Measurements from ENCODE around the gene TTBK1.

Gene TTBK1

DNA sequence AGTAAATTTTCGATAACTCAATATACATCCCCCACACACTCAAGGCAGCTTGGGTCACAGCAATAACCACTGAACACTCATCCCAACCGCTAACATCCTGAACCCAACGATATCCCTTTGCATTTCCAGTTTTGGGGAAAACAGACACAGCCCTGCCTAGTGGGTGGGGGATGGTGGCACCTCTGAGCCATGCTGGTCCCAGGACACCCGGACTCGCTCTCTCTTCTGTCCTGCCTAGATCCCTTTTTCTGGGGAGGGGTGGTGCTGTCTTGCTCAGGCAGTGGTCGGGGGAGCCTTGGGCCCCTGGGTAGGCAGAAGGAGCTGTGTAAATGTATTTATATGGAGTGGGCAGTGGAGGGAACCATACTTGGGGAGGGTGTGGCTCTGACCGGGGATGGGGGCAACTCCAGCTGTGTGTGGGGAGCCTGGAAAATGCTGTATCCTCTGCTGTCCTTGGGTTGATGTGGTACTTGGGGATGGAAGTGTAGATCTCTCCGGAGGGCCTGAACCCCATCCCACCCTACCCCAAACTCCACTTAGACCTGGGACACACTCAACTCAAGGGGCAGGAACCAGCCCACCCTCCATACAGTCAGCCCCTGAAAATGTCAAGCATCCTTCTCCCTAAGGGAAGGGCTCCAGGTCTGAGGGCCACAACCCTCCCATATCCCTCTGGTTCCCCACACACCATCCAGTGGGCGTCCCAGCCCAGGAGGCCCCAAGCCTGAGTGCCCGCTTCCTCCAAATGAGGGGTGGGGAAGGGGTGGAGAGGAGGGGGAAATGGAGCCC, 31.0 kb downstream of the TTBK1 start:
- DNase-seq (ENCODE audit: insufficient read length, low spot score) = no peak
- TF ChIP-seq POLR2A (IDR thresholded peaks at IDR 0.05; ENCODE audit: low read depth, low read length) (no peak), TAF1 (IDR thresholded peaks at IDR 0.05; ENCODE audit: low read depth, low read length) (no peak), SPI1 (IDR thresholded peaks at IDR 0.05; ENCODE audit: low read depth, low read length) (no peak), POU2F2 (IDR thresholded peaks at IDR 0.05; ENCODE audit: low read depth, low read length) (no peak), POLR2AphosphoS5 (IDR thresholded peaks at IDR 0.05; ENCODE audit: low read depth, low read length) (no peak), PAX5 (IDR thresholded peaks at IDR 0.05; ENCODE audit: insufficient read depth, low read length, severe bottlenecking) (no peak)
- no peak for FAIRE-seq

DNA sequence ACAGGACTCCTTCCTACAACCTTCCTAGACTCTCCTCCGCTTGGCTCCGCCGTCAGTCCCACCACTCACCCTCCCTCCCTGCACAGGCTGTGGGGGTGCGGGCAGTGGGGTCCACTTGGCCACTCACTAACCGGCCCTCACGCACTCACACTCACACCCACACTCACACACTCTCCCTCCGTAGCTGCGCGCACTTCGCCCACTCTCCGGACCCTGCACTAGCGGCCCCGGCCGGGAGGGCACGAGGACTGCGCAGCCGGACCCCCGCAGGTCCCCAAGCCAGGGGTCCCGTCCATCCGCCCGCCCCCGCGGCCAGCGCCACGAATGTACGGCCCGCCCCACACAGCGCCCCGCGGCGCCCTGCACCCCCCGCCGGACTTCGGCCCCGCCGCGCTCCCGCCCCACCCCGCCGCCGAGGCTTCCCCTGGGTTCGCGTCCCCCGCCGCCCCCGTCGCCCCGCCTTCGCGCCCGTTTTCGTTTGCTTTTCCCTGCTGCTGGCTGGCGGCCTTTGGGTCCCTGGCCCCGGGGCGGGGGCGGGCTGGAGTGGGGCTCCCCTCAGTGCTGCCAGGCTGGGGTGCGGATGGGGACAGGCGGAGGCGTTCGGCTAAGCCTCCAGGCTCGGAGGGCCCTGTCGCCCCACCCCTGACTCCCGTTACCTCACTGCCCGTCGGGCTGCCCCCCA, 31.8 kb downstream of the TTBK1 start:
- peak; percentile 77 for FAIRE-seq
- no peak for TF ChIP-seq PAX5 (IDR thresholded peaks at IDR 0.05; ENCODE audit: insufficient read depth, low read length, severe bottlenecking)
- TF ChIP-seq SPI1 (IDR thresholded peaks at IDR 0.05; ENCODE audit: low read depth, low read length) = no peak
- TF ChIP-seq POU2F2 (IDR thresholded peaks at IDR 0.05; ENCODE audit: low read depth, low read length) = no peak
- TF ChIP-seq TAF1 (IDR thresholded peaks at IDR 0.05; ENCODE audit: low read depth, low read length) = no peak
- TF ChIP-seq POLR2AphosphoS5 (IDR thresholded peaks at IDR 0.05; ENCODE audit: low read depth, low read length) = no peak
- TF ChIP-seq POLR2A (IDR thresholded peaks at IDR 0.05; ENCODE audit: low read depth, low read length) = no peak
- peak; percentile 62 for DNase-seq (ENCODE audit: insufficient read length, low spot score)

DNA sequence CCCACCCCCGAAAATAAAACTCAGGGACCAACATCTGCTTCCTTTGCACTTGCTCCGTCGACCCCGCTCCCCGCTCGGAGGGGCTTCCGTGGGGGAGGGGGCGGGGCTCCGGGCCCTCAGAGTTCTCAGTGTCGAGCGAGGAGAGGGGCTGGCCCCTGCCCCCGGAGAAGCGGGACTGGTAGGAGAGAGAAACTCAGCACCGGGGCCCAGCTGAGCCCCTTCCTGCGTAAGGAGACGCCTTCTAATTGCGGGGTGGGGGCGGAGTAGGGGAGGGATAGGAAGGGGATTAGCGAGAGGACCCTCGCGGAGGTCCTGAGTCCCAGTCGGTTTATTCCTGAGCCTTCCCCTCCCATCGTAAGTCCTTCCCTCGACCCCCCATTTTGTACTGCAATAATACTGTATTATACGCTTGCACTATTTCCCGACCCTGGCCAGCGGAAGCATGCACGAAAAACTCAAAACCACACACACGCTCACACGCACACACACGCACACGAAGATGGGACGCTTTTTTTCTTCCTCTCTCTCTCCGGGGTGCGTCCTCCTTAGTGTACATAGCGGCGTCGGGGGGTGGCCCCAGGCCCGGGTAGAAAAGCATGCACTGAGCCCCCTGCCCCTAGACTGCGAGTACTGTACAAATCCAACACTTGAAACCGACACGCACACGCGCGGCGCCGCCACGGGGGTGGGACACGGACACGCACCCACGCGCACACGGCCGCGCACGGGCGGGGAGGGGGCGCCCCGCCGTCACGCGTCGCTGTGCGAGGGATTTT, 32.7 kb downstream of the TTBK1 start:
- FAIRE-seq (peak; percentile 66), DNase-seq (ENCODE audit: insufficient read length, low spot score) (no peak)
- TF ChIP-seq PAX5 (IDR thresholded peaks at IDR 0.05; ENCODE audit: insufficient read depth, low read length, severe bottlenecking) = peak; percentile 24
- no peak for TF ChIP-seq TAF1 (IDR thresholded peaks at IDR 0.05; ENCODE audit: low read depth, low read length)

DNA sequence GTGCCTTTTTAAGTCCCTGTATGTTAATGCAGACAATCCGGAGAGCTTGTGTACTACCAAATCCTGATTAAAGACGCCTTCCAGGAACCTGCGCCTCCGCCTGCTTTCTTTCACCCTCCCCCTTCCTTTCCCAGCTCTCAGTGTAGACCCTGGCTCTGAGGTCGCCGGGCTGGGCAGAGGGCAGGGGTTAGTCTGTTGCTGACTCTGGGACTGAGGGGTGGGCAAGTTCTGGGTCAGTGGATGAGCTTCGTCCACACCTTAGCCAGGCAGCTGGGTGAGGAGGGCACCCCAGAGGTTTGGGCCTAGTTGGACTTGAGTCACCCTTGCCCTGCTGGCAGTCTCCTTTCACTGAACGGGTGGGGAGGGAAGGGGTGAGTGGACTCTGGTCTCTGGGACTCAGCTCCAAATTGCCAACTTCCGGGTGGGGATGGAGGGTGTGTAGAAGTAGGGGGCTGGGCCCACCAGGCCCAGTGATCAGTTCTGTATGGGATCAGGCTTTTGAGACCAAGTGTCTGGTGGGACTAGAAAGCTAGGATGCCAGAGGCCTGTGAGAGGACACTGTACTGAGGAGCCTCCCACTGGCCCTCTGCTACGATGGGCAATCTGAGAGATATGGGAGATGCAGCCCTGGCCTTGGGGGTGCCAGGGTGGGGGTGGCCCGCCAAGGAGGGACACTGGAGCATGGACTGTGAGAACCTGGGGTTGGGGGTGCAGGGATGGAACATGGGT, 33.5 kb downstream of the TTBK1 start:
- TF ChIP-seq TAF1 (IDR thresholded peaks at IDR 0.05; ENCODE audit: low read depth, low read length) (no peak), PAX5 (IDR thresholded peaks at IDR 0.05; ENCODE audit: insufficient read depth, low read length, severe bottlenecking) (no peak), POU2F2 (IDR thresholded peaks at IDR 0.05; ENCODE audit: low read depth, low read length) (no peak), POLR2A (IDR thresholded peaks at IDR 0.05; ENCODE audit: low read depth, low read length) (no peak), SPI1 (IDR thresholded peaks at IDR 0.05; ENCODE audit: low read depth, low read length) (no peak), POLR2AphosphoS5 (IDR thresholded peaks at IDR 0.05; ENCODE audit: low read depth, low read length) (no peak)
- DNase-seq (ENCODE audit: insufficient read length, low spot score) (no peak), FAIRE-seq (peak; percentile 28)

DNA sequence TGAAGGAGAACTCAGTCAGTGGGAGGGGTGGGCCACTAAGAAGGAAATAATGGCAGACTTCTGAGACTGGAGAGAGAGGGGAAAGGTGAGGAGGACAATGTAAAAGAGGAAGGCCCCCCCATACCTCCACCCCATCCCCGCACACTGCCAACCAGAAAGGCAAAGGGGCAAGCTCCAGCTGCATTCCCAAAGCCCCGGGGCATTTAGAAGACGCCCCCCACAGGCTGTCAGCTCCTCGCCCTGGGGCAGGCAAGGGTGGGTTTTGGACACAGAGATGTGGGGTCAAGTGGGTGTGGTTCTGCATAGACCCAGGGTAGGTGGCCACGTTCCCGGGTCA, 34.0 kb downstream of the TTBK1 start:
- TF ChIP-seq POLR2A (IDR thresholded peaks at IDR 0.05; ENCODE audit: low read depth, low read length) = no peak
- no peak for TF ChIP-seq POLR2AphosphoS5 (IDR thresholded peaks at IDR 0.05; ENCODE audit: low read depth, low read length)
- TF ChIP-seq POU2F2 (IDR thresholded peaks at IDR 0.05; ENCODE audit: low read depth, low read length) = no peak
- no peak for TF ChIP-seq PAX5 (IDR thresholded peaks at IDR 0.05; ENCODE audit: insufficient read depth, low read length, severe bottlenecking)
- no peak for TF ChIP-seq SPI1 (IDR thresholded peaks at IDR 0.05; ENCODE audit: low read depth, low read length)
- no peak for TF ChIP-seq TAF1 (IDR thresholded peaks at IDR 0.05; ENCODE audit: low read depth, low read length)
- FAIRE-seq = no peak
- DNase-seq (ENCODE audit: insufficient read length, low spot score) = no peak

DNA sequence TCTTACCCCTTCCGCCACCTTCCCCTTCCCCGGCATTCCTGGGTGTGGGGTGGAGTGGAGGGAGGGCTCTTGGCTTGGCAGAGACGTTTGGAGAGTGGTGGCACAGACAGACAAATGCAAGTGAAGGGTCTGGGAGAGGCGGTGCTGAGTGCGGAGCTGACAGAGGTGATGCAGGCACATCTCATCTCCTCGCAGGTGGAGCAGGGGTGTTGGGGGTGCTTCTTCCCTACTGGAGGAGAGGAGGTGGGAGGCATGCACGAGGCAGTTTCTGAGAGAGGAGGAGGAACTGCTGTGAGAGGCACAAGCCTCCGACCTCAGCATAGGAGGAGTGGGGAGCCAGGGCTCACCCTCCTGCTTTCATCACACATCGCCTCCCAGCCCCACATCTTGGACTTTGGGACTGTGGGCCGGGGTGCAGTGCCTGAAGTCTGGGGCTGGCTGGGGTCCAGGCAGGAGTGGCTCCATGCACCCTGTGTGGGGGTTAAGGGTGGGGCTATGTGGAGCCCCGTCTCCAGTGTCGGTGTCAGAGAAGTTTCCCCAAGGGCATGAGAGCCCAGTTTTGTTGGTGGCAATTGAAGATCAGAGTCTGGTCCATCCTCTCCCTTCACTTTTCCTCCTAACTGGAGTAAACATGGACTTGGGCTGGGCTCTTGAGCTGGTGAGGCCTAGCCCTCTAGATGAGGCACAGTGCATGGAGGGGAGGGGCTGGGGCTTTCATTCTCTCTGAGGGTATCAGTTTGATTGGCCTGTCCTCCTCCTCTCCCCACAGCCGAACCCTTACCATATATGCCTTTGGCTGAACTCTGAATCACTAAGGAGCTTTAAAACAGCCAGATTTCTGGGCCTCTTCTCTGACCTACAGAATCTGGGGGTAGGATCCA, 34.6 kb downstream of the TTBK1 start:
- FAIRE-seq (no peak), DNase-seq (ENCODE audit: insufficient read length, low spot score) (no peak)
- no peak for TF ChIP-seq POLR2A (IDR thresholded peaks at IDR 0.05; ENCODE audit: low read depth, low read length)
- TF ChIP-seq PAX5 (IDR thresholded peaks at IDR 0.05; ENCODE audit: insufficient read depth, low read length, severe bottlenecking) = no peak

DNA sequence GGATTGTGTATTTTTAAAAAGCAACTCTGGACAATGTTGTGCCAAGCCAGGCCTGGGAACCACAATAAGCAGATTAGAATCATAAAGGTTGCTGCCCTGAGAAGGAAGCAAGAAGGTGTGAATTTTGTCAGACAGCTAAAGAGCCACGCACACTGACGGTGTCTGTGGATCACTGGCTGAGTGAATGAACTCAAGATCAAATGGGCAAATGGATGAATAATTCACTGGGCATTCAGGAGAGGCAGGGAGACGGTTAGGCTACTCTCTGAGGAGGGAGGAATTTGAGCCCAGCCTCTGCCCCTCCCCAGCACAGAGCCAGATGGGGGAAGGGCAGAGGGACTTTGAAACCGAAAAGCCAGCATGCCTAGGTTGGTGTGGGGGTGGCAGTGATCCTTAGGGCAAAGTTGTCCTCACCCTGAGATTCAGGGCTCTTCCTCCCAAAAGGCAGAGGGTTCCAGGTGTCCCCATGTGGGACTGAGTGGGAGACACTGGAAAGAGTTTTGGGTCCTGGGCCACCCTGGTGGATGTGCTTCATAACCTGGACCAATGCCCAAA, 35.3 kb downstream of the TTBK1 start:
- DNase-seq (ENCODE audit: insufficient read length, low spot score) = no peak
- no peak for TF ChIP-seq POU2F2 (IDR thresholded peaks at IDR 0.05; ENCODE audit: low read depth, low read length)
- TF ChIP-seq POLR2AphosphoS5 (IDR thresholded peaks at IDR 0.05; ENCODE audit: low read depth, low read length) = no peak
- TF ChIP-seq POLR2A (IDR thresholded peaks at IDR 0.05; ENCODE audit: low read depth, low read length) = no peak
- no peak for TF ChIP-seq PAX5 (IDR thresholded peaks at IDR 0.05; ENCODE audit: insufficient read depth, low read length, severe bottlenecking)
- no peak for TF ChIP-seq TAF1 (IDR thresholded peaks at IDR 0.05; ENCODE audit: low read depth, low read length)
- no peak for TF ChIP-seq SPI1 (IDR thresholded peaks at IDR 0.05; ENCODE audit: low read depth, low read length)
- peak; percentile 50 for FAIRE-seq

DNA sequence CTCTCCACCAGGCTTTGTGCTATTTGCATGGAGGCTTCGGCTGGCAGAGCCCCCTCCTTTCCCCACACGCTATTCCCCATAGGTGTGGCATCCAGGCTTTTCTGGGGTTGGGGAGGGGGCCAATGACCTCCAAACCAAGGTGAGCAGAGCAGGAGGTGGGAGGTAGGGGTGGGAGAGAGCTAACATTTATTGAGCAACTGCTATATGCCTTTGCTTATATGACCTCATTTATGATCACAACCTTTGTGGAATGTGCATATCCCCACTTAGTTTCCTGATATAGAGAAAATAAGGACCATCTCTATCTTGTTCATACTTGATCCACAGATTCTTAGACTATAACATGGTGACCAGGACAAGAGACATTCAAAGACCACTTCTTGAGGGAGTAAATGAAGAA, 37.0 kb downstream of the TTBK1 start:
- DNase-seq (ENCODE audit: insufficient read length, low spot score) (no peak), FAIRE-seq (no peak)
- TF ChIP-seq POLR2A (IDR thresholded peaks at IDR 0.05; ENCODE audit: low read depth, low read length) (no peak), POLR2AphosphoS5 (IDR thresholded peaks at IDR 0.05; ENCODE audit: low read depth, low read length) (no peak), TAF1 (IDR thresholded peaks at IDR 0.05; ENCODE audit: low read depth, low read length) (no peak), SPI1 (IDR thresholded peaks at IDR 0.05; ENCODE audit: low read depth, low read length) (no peak), PAX5 (IDR thresholded peaks at IDR 0.05; ENCODE audit: insufficient read depth, low read length, severe bottlenecking) (no peak), POU2F2 (IDR thresholded peaks at IDR 0.05; ENCODE audit: low read depth, low read length) (no peak)
